Activated CD8-positive, alpha-beta memory T cell treated with anti-CD3 and anti-CD28 coated beads, Interleukin-2, amount 10 ng/mL, durations not matched to agents 7 days and 5 days (primary cell): Measurements from ENCODE around the gene GBF1. TPM values are rescaled to one million over a fixed set of nuclear protein-coding genes. Genes with fewer than 3 reads are reported as not detected.
"Not testable (repeated sequence)": the region's sequence is repeated elsewhere in the genome, so short reads cannot be mapped to it uniquely, and the experiment has no call there.

Experiments
- ATAC-seq: fragments of 150-1000 bp; cut with Tn5 transposase; one replicate; pipeline ENCODE4 v1.10.0; 2021; ENCODE audit warnings: moderate library complexity
- CTCF ChIA-PET: fragments of 350-600 bp; sonication (Branson Sonifier 250); formaldehyde crosslinking; loops from one replicate; lab custom pipeline; 2021; ENCODE audit warnings: antibody characterized with exemption; lab: Charles Lee
- DNase-seq: peaks from one replicate; pipeline ENCODE4 v3.0.0-alpha.2; 2020
- H3K27ac Mint-ChIP-seq: one replicate; pipeline ENCODE4 v1.8.0; 2021; ENCODE audit warnings: mild to moderate bottlenecking, mixed read lengths
- H3K27me3 Mint-ChIP-seq: one replicate; pipeline ENCODE4 v1.8.0; 2021; ENCODE audit warnings: mixed read lengths
- H3K36me3 Mint-ChIP-seq: one replicate; pipeline ENCODE4 v1.8.0; 2021; ENCODE audit warnings: mild to moderate bottlenecking, mixed read lengths
- H3K4me1 Mint-ChIP-seq: one replicate; pipeline ENCODE4 v1.8.0; 2021; ENCODE audit warnings: mixed read lengths
- H3K4me3 Mint-ChIP-seq: one replicate; pipeline ENCODE4 v1.8.0; 2021; ENCODE audit warnings: mild to moderate bottlenecking, moderate library complexity, mixed read lengths
- H3K9me3 Mint-ChIP-seq: one replicate; pipeline ENCODE4 v1.8.0; 2022; ENCODE audit warnings: low read depth, mixed read lengths
- total RNA-seq, 2 experiments: library from RNA; stranded (reverse); gene quantifications; one replicate each; pipeline ENCODE4 v1.2.3, GENCODE V29; 2021

Gene GBF1
- total RNA-seq, 2 experiments from 2014 or later = 46.5 to 51.6 TPM

DNA sequence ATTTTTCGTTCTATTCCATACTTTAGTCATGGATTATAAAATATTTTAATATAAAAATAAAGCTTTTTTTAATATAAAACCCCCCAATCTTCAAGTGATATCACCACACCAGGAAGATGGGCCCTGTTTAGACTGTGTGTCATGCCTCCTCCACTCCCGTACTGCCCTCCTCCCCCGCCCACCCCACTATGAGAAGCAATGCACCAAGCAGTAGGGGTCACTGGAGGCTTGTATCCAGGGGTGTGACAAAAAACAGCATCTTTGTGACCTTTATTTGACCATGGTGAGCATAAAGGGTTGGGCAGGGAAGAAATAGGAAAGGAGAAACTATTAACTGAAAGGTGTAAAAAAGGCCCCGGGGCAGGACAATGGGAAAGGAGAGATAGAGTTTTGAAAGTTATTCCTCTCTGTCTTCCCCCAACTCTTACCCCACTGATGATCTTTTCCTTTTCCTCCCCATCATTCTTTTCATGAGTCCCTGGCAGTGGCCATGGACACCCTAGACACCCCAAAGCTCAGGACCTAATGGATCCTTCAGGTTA, 7.5 kb upstream of the GBF1 start:
- CTCF ChIA-PET = interaction anchor here (1.5 to 19.2 kb wide), 5 partner anchors 9 to 165 kb away, joined by 3 to 824 read pairs (median 8); partner anchors contain the start of gene ELOVL3
- no peaks in the 10 kb centered on the region for H3K9me3 Mint-ChIP-seq
- H3K27ac Mint-ChIP-seq = no peak overlapping the region
- no peaks in the 10 kb centered on the region for H3K36me3 Mint-ChIP-seq
- peak; percentile 23 for DNase-seq
- H3K4me3 Mint-ChIP-seq = no peak overlapping the region
- no peak for ATAC-seq
- peaks cover 58% of the 10 kb centered on the region for H3K27me3 Mint-ChIP-seq
- peaks cover 13% of the 10 kb centered on the region for H3K4me1 Mint-ChIP-seq

DNA sequence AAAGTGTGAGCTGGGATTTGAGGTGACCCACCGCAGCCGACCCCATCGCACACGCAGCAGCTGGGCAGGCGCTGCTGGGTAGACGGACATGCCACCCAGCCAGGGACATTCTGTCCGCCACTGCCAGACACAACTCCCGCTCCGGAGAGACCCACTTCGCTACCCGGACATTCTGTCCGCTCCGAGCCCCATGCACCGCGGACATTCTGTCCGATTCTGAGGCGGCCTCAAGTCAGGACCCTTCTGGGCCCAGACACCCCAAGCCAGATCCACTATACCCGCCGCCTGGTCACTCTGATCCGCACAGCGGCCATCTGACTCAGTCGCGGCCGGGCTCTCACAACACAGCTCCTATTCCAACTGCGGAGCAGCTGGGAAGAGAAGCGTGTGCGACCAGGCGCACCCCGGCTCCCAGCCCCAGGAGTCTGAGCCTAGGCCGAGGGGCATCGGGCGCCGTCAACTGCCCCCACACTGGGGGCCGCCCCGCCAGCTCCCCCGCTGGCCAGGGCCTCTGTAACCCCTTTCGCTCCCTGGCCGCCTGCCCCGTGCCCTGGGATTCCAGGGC, 4.8 kb upstream of the GBF1 start:
- peaks cover 53% of the 10 kb centered on the region for H3K27me3 Mint-ChIP-seq
- CTCF ChIA-PET = interaction anchor here (1.0 to 19.2 kb wide), 5 partner anchors 11 to 155 kb away, joined by 4 to 824 read pairs (median 5); partner anchors contain the start of genes ELOVL3 and NFKB2

DNA sequence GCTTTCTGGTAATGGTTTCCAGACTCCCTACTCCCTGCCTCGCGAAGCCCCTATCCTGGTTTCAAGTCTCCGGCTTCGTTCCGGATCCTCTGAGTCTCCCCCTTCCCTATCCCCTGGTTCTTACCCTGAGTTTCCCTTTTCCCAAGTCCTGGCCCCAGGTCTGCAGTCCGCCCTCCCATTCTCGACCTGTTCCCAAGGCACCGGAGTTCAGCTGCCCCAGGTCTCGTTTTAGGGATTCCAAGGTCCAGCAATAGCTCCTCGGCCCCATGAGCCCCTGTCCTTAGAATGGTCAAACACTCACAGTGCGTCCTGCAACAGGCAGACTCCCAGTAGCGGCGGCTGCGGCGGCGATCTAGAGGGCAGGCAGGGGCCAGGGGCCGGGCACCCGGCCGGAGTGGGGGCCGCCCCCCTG, 4.3 kb upstream of the GBF1 start:
- H3K27me3 Mint-ChIP-seq = peaks cover 48% of the 10 kb centered on the region
- no peak overlapping the region for H3K27ac Mint-ChIP-seq
- ATAC-seq (no peak), DNase-seq (no peak)
- H3K4me1 Mint-ChIP-seq = peaks cover 22% of the 10 kb centered on the region
- peak overlapping the region; percentile 71 for H3K4me3 Mint-ChIP-seq
- H3K9me3 Mint-ChIP-seq = no peaks in the 10 kb centered on the region
- CTCF ChIA-PET = interaction anchor here (1.0 to 19.2 kb wide), 6 partner anchors 12 to 154 kb away, joined by 3 to 824 read pairs (median 4); partner anchors contain the start of genes ELOVL3 and NFKB2
- H3K36me3 Mint-ChIP-seq = no peaks in the 10 kb centered on the region

More for the DNA sequence above, 4.8 kb upstream of the GBF1 start:
- Mint-ChIP-seq H3K9me3 (no peaks in the 10 kb centered on the region), H3K4me1 (peaks cover 21% of the 10 kb centered on the region), H3K27ac (no peak overlapping the region), H3K36me3 (no peaks in the 10 kb centered on the region), H3K4me3 (peak overlapping the region; percentile 19)
- ATAC-seq (no peak), DNase-seq (peak; percentile 39)

DNA sequence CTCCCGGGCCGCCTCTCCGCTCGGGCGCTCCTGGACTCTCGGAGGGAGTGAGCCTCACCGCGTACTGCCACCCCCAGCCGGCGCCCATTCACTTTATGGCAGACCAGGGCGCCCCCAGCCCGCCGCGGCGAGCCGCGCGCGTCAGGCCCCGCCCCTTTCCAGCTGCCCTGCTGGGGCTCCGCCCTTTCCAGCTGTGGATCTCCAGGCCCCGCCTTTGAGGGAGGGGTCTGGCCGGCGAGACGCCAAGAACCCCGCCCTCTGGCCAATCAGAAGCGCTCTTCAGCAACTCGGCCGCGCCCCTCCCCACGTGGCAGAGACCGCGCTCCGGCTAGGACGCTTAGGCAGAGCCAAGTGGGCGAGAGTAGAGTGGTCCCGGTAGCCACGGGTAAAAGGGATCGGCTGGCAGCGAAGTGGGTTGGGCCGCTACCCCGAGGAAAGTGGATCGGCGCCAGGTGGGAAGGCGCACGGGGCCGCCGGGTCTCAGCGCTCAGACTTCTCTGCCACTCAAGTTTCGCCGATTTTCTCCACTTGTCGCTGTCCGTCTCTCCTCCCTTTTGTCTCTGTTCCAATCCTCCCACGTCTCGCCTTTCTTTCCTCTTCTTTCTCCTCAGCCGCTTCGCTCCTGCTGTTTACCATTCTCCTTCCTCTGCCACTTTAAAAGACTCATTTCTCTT, 3.8 kb upstream of the GBF1 start, which contains the start of gene PITX3:
Gene PITX3 (minus strand): TSS at position 69 of the 674 bp plus-strand sequence. CDS start 9,432 bp downstream, outside the sequence.
- H3K9me3 Mint-ChIP-seq = no peaks in the 10 kb centered on the region
- H3K27ac Mint-ChIP-seq = no peak within 1 kb of the TSS
- peaks cover 27% of the 10 kb centered on the region for H3K4me1 Mint-ChIP-seq
- DNase-seq (peak; percentile 95), ATAC-seq (peak; percentile 68)
- peak within 1 kb of the TSS; percentile 71 for H3K4me3 Mint-ChIP-seq
- CTCF ChIA-PET = interaction anchor here (1.0 to 19.2 kb wide), 6 partner anchors 13 to 154 kb away, joined by 3 to 824 read pairs (median 4); partner anchors contain the start of genes ELOVL3 and NFKB2
- peaks cover 1% of the 10 kb centered on the region for H3K36me3 Mint-ChIP-seq
- H3K27me3 Mint-ChIP-seq = peaks cover 45% of the 10 kb centered on the region

DNA sequence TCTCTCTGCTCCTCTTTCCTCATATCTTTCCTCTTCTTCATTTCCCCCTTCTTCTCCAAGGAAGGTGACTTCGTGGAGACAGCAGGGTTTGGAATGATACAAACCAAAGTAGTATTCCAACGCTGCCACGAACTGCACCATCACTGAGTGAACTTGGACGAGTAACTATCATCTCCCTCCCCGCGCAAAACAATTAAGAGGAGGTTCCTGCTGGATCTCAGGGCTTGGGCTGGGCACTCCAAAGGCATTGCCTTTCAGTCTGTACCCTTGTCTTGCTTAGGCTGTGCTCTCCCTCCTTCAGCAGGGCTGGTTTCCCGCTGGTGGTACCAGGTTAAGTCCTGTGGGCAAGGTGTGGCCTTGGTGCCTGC, 3.2 kb upstream of the GBF1 start:
- H3K27ac Mint-ChIP-seq = no peak overlapping the region
- H3K4me3 Mint-ChIP-seq = peak overlapping the region; percentile 71
- H3K9me3 Mint-ChIP-seq = no peaks in the 10 kb centered on the region

DNA sequence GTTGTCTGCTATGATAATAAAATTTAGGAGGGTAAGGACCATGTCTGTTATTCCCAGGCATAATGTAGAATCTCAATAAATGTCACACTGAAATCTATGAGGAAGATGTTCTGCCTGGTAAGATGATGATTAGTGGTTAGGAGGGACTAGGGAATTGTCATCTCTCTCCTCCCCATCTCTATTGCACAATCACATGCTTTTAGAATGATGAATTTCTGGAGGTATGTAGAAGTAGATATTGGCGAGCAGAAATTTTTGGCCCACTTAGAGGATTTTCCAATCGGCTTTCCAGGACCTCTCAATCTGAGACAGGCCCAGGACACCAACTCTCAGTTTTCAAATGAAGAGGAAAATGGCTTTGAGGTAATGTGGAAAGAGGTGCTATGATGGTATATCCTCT, 2.0 kb upstream of the GBF1 start:
- Mint-ChIP-seq H3K9me3 (no peaks in the 10 kb centered on the region), H3K36me3 (peaks cover 7% of the 10 kb centered on the region), H3K27ac (no peak overlapping the region), H3K27me3 (peaks cover 37% of the 10 kb centered on the region), H3K4me3 (no peak overlapping the region), H3K4me1 (peaks cover 42% of the 10 kb centered on the region)
- DNase-seq (no peak), ATAC-seq (no peak)
- CTCF ChIA-PET = interaction anchor here (4.9 kb wide), 1 partner anchor 12 kb away, joined by 69 read pairs; no protein-coding TSS in a partner anchor

More for the DNA sequence above, 3.2 kb upstream of the GBF1 start:
- ATAC-seq (no peak), DNase-seq (peak; percentile 36)
- Mint-ChIP-seq H3K36me3 (peaks cover 3% of the 10 kb centered on the region), H3K27me3 (peaks cover 42% of the 10 kb centered on the region), H3K4me1 (peaks cover 32% of the 10 kb centered on the region)
- CTCF ChIA-PET = interaction anchor here (1.7 to 8.1 kb wide), 3 partner anchors 11 to 41 kb away, joined by 4 to 86 read pairs (median 69); partner anchors contain the start of gene ELOVL3

DNA sequence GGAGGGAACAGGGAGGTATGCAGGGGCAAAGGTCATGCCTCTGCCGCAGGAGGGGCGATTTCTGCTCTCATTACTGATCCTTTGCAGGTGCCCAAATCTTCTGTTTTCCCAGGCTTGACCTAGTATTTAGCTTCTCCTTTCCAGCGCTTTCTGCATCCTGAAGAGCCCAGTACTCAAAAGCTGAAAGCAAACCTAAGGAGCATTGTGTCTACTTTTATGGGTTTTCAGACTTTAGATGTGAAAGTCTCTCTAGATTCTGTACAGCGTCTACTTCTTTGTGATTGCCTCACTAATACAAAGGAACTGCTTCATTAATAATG, 560 bp downstream of the GBF1 start:
- H3K27me3 Mint-ChIP-seq = peaks cover 13% of the 10 kb centered on the region

DNA sequence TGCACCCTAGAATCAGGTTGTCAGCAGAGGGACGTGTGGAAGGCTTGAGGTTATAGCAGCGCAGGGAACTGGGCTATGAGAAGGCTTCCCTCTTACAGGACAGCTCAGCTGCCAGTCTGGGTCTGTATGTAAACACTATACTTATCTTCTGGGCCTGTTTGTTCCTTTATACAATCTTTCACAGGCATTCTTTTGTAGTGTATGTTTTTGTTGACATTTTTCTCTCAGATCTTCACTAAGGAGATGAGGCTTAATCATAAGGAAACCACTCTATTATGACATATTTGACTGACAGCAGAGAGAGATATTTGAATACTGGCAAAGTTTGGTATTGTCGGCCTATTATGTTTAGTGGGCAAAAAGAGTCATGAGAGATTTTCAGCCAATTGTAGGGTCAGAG, 929 bp downstream of the GBF1 start:
- CTCF ChIA-PET = interaction anchor here (1.3 to 4.9 kb wide), 5 partner anchors 15 to 153 kb away, joined by 3 to 69 read pairs (median 5); no protein-coding TSS in a partner anchor
- no peaks in the 10 kb centered on the region for H3K9me3 Mint-ChIP-seq
- H3K27ac Mint-ChIP-seq = peak overlapping the region; percentile 91
- H3K4me3 Mint-ChIP-seq = peak overlapping the region; percentile 97
- peaks cover 11% of the 10 kb centered on the region for H3K27me3 Mint-ChIP-seq
- peaks cover 41% of the 10 kb centered on the region for H3K4me1 Mint-ChIP-seq
- ATAC-seq (no peak), DNase-seq (no peak)
- peaks cover 19% of the 10 kb centered on the region for H3K36me3 Mint-ChIP-seq

More for the DNA sequence above, 560 bp downstream of the GBF1 start:
- DNase-seq = no peak
- CTCF ChIA-PET = interaction anchor here (0.8 to 4.9 kb wide), 15 partner anchors 9 to 398 kb away, joined by 3 to 69 read pairs (median 4); partner anchors contain the start of gene FBXL15
- ATAC-seq = no peak
- peaks cover 43% of the 10 kb centered on the region for H3K4me1 Mint-ChIP-seq
- H3K27ac Mint-ChIP-seq = peak overlapping the region; percentile 91
- H3K4me3 Mint-ChIP-seq = peak overlapping the region; percentile 97
- no peaks in the 10 kb centered on the region for H3K9me3 Mint-ChIP-seq
- peaks cover 16% of the 10 kb centered on the region for H3K36me3 Mint-ChIP-seq

DNA sequence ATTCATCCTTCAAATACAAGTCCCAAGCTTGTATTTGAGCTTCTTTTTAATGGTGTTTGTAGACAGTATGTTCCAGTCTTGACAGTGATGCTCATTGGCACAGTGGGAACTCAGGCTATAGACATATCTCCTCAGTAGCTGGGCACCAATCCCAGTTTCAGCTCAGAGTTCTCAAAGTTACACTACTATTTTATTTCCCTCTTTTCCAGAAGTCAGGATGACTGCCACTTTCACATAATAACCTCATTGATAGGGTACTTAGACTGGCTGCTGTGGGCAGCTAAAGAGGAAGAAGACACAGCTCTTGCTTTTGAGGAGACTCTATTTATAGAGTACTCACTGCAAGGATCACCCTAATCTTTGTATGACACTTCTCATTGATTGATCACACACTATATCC, 2.4 kb downstream of the GBF1 start:
- ATAC-seq (no peak), DNase-seq (no peak)
- Mint-ChIP-seq H3K27ac (no peak overlapping the region), H3K36me3 (peaks cover 20% of the 10 kb centered on the region), H3K4me3 (no peak overlapping the region), H3K27me3 (peaks cover 5% of the 10 kb centered on the region), H3K9me3 (no peaks in the 10 kb centered on the region), H3K4me1 (peaks cover 34% of the 10 kb centered on the region)
- CTCF ChIA-PET = interaction anchor here (0.6 to 5.1 kb wide), 7 partner anchors 17 to 462 kb away, joined by 3 to 45 read pairs (median 3); partner anchors contain the start of gene SUFU

DNA sequence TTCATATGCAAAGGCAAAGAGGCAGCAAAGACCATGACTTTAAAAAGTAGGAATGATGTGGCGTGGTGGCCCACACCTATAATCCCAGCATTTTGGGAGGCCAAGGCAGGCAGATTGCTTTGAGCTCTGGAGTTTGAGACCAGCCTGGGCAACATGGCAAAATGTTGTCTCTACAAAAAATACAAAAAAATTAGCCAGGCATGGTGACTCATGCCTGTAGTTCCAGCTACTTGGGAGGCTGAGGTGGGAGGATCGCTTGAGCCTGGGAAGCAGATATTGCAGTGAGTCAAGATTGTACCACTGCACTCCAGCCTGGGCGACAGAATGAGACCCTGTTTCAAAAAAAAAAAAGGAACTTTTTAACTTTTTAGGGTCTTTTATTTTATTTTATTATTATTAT, 7.2 kb downstream of the GBF1 start:
- Mint-ChIP-seq H3K36me3 (peaks cover 29% of the 10 kb centered on the region), H3K4me1 (peaks cover 12% of the 10 kb centered on the region)
- CTCF ChIA-PET = interaction anchor here (0.7 to 5.1 kb wide), 7 partner anchors 21 to 321 kb away, joined by 3 to 30 read pairs (median 3); no protein-coding TSS in a partner anchor
- H3K27ac Mint-ChIP-seq, DNase-seq, H3K4me3 Mint-ChIP-seq, H3K9me3 Mint-ChIP-seq, H3K27me3 Mint-ChIP-seq, ATAC-seq: not testable (repeated sequence)

DNA sequence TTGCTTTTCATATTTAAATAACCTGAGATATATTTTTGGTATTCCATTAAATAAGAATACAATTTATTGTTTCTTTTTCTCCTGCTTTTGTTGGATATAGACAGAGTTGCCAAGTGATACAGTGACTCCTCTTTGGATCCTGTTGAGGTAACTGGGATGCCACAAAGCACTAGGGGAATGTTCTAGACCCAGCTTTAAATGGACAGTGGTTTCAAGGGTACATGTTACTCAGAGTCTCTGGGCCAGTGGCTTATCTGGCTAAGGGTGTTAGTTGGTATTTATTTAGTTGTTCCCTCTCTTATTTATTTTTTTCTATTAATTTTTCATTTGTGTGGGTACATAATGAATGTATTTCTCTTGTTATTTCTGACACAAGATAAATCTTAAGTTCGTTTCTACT, 9.1 kb downstream of the GBF1 start:
- CTCF ChIA-PET = interaction anchor here (1.2 to 3.8 kb wide), 4 partner anchors 22 to 97 kb away, joined by 3 to 20 read pairs (median 6); no protein-coding TSS in a partner anchor
- H3K27me3 Mint-ChIP-seq = no peaks in the 10 kb centered on the region
- peaks cover 2% of the 10 kb centered on the region for H3K4me1 Mint-ChIP-seq
- DNase-seq (no peak), ATAC-seq (no peak)
- H3K9me3 Mint-ChIP-seq = no peaks in the 10 kb centered on the region
- no peak overlapping the region for H3K4me3 Mint-ChIP-seq
- peaks cover 24% of the 10 kb centered on the region for H3K36me3 Mint-ChIP-seq
- no peak overlapping the region for H3K27ac Mint-ChIP-seq

DNA sequence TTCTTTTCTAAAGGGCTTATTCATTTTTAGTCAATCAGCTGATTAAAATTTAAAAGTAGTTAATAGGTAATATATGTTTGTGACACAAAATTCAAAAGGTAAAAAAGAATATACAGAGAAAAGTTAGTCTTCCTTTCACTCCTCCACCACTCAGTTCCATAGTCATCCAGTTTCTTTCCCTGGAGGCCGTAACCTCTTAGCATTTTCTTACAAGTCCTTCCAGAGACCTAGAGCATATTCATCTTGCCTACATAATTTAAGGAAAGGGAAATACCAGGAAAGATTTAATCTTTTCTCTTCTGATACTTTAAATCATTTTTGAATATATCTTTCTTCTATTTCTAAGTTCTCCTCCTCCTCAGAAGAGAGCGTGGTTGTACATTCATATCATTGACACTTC, 10.1 kb downstream of the GBF1 start:
- no peak overlapping the region for H3K4me3 Mint-ChIP-seq
- H3K36me3 Mint-ChIP-seq = peaks cover 28% of the 10 kb centered on the region
- CTCF ChIA-PET = interaction anchor here (3.8 kb wide), 1 partner anchor 25 kb away, joined by 20 read pairs; no protein-coding TSS in a partner anchor
- H3K27me3 Mint-ChIP-seq = no peaks in the 10 kb centered on the region
- ATAC-seq = no peak
- H3K9me3 Mint-ChIP-seq = no peaks in the 10 kb centered on the region
- H3K27ac Mint-ChIP-seq = no peak overlapping the region
- no peak for DNase-seq
- peaks cover 2% of the 10 kb centered on the region for H3K4me1 Mint-ChIP-seq

DNA sequence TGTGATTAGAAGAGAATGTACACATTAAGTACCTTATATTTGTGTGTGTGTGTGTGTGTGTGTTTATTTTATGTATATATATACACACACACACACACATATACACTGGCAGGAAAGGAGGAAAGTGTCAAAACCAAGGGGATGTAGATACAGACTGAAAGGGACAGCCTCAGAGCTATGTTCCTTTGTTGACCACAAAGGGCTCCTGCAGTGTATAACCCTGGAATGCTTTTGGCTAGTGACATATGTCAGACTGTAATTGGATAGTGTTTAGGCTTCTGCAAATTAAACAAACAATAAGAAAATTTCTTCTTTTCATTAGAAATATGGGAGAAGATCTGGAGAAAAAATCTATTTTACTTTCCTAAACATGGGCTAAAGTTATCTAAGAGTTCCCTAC, 15.9 kb downstream of the GBF1 start:
- Mint-ChIP-seq H3K36me3 (peaks cover 42% of the 10 kb centered on the region), H3K4me3 (no peak overlapping the region), H3K27ac (no peak overlapping the region), H3K27me3 (no peaks in the 10 kb centered on the region), H3K9me3 (no peaks in the 10 kb centered on the region), H3K4me1 (peaks cover 7% of the 10 kb centered on the region)
- ATAC-seq (no peak), DNase-seq (no peak)
- CTCF ChIA-PET = interaction anchor here (1.4 to 1.9 kb wide), 2 partner anchors 31 to 91 kb away, joined by 4 to 6 read pairs; no protein-coding TSS in a partner anchor
